GDM1 (cell line): ENCODE data around the gene PDE6D.

Source experiments
- DNase-seq: peaks from one replicate; lab custom pipeline; 2025; lab: John Stamatoyannopoulos, UW

The PDE6D gene

DNA sequence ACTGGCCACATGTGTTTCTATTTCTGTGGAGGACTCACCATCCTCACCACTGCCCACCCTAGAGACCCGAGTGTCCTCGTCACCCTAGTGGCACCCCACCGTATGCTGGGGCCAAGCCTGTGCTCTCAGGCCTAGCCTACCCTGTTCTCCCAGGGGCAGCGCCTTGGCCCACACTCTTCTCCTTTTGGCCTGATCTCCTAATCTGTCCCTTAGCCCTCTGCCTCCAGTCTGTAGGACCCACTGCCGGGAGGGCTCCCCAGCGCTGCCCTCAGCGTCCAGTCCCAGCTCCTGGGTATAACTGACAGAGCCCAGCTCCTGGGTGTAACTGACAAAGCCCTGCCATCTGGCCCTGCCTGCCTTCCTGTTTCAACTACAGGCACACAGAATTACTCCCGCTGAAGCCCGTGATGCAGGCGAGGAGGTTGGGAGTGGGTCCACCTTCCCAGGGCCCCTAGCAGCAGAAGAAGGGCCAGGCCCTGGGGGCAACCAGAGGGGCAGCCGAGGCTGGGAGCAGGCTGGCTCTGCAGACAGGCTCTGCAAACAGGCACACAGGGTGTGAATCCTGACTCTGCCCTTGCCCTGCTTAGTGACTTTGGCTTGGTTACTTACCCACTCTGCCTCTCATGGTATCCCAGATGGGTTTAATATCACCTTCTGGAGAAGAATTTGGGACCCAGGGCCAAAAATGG is 98.3 kb downstream of the PDE6D start:
- no peak for DNase-seq
